ENCODE data around the gene PITPNM2.

Gene PITPNM2

DNA sequence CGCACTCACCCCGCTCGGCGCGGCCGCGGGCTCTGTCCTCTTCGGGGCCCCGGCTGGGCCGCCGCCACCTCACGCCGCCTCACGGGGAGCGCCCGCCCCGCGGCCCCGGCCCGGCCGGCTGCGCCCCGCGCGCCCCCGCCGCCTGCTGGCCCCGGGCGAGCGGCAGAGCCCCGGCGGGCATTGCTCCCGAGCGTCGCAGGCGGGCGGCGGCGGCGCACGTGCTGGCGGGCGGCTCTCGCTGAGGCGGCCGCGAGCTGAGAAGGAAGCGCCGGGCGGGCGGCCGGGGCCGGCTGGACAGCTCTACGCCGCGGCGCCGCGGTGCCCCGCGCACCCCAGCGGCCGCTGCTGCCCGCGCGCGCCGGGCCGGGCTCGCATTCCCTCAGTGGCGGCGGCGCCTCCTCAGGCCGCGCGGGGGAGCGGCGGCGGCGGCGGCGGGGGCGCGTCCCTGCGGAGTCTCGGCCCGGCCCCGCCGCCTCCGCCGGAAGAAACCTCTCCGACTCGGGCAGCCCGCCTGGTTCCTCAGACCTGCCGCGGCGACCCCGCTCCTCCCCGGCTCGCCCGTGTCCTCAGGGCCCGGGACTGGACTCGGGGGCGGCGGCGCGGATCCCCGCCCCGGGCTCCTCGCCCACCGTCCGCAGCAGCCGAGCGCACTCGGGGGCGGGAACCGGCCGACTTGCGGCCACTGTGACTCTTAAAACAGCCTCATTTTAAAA, at the start of gene PITPNM2:
PITPNM2 (minus strand) TSS at position 347 of the 713 bp plus-strand sequence. CDS start 116,500 bp downstream, outside the sequence.
- DNase-seq (ENCODE audit: low read depth in 2 of 2), result peak in 1 of 2 donors; percentile 61

DNA sequence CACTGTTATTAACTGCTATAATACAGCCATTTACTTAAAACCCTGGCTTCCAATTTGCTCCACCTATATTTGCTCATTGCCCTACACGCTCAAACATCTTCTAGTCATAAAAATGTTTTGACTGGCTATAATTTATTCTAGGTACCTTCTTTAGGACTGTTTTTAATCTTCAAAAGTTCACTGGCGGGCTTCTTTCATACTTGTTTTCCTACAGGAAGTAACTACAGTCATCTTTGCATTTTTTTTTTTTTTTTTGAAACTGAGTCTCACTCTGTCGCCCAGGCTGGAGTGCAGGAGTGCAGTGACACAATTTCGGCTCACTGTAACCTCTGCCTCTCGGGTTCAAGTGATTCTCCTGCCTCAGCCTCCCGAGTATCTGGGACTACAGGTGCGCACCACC, 49.5 kb upstream of the PITPNM2 start:
- no peak for DNase-seq (ENCODE audit: low read depth in 2 of 2)

DNA sequence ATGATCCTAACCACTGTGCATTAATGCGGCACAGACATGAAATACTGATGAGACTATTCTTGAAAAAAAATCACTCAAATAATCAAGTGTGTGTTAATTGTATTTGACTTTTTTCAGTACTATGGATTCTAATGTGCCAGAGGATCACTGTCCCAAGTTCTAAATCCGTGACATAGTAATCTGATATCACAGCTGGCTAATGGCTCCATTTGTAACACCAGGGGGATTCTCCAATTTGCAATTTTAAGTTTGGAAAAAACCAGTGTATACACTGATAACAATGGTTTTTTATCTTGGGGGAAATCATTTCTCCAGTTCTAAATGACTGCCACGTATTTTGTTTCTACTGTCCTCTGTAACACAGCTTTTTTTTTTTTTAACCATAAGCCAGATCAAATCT, 49.0 kb upstream of the PITPNM2 start:
- no peak for DNase-seq (ENCODE audit: low read depth in 2 of 2)

DNA sequence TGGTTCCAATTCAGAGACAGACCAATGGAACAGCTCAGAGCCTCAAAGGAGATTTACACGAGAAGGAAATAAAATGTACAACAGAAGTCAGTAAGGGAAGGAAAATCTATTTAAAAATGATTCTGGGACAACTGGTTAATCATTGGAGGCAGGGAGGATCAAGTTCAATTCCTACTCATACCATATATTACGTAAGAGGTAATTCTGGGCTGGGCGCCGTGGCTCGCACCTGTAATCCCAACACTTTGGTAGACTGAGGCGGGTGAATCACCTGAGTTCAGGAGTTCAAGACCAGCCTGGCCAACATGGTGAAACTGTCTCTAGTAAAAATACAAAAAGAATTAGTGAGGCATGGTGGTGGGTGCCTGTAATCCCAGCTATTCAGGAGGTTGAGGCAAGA, 36.7 kb upstream of the PITPNM2 start:
- DNase-seq (ENCODE audit: low read depth in 2 of 2), result no peak

DNA sequence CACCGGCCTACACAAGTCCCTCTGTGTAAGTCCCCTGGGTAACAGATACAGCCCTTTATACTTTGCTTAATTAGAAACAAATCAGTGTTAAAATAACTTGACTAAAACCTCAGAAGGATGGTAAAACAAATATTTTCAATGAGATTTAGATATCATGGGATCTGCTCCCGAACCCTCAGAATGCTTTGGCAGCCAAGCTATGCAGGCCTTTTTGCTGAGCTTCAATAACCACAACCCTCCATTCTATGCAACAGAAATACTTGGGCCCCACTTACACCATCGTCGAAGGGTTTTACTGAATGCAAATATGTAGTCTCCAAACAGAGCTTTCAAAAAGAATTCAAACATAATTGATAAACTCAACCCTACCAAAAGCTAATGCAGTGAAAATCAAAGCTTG, 29.3 kb upstream of the PITPNM2 start:
- DNase-seq (ENCODE audit: low read depth in 2 of 2), result no peak

DNA sequence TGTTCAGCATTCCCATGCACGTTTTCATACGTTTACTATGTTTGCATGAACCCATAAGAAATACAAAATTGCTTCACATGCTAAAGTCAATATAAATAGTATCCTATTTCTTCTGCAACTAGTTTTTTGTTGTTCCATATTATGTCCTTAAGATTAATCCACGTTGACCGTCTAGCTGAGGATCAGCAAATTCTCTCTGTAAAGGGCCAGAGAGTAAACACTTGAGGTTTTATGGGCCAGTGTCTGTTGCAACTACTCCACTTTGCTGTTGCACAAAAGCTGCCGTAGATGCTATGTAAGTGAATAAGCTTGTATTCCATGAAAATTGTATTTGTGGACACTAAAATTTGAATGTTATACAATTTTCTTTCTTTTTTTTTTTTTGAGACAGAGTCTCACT, 21.1 kb upstream of the PITPNM2 start:
- DNase-seq (ENCODE audit: low read depth in 2 of 2), result no peak

DNA sequence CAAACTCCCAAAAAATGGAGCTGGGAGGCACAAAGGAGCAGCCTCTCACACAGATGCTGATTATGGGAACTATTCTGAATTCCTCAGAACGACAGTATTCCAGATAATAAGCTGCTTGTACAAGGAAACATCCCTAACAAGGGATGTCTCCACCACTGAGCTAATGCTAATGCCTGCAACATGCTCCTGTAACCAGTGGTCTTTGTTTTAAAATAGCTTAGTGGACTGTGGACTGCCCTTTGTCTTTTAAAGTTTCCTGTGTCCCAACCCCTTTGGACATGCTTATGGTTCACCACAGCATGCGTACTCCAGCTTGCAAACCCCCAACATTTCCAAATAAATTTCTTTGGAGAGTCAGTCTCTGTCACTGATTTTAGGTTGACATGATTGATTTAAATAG, 16.4 kb upstream of the PITPNM2 start:
- no peak for DNase-seq (ENCODE audit: low read depth in 2 of 2)

DNA sequence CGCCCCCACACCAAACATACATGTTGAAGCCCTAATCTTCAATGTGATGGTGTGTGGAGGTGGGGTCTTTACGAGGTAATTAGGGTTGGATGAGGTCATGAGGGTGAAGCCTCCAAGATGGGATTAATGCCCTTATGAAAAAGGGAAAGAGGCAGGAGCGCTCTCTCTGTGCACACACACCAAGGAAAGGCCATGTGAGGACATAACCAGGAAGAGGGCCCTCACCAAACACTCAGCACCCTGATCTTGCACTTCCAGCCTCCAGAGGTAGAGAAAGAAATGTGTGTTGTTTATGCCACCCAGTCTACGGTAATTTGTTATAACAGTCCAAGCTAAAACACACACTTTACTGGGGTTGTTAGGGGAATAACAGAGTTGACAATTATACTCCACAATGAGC, 14.6 kb upstream of the PITPNM2 start:
- no peak for DNase-seq (ENCODE audit: low read depth in 2 of 2)

DNA sequence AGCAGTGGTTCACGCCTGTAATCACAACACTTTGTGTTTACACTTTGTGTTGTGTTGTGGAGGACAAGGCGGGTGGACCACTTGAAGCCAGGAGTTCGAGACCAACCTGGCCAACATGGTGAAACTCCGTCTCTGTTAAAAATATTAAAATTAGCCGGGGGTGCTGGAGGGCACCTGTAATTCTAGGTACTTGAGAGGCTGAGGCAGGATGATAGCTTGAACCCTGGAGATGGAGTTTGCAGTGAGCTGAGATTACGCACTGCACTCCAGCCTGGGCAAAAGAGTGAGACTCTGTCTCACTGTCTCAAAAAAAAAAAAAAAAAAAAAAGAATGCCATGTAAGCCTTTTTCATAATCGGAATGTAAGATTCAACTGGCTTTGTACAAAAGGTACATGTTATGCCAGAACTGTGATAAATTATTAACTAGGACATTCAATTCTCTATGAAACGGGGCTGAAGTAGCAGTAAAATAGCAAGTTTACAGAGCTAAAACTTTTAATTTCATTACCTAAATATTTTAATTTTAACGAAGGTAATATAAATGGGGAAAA, 13.9 kb upstream of the PITPNM2 start:
- DNase-seq (ENCODE audit: low read depth in 2 of 2), result no peak

DNA sequence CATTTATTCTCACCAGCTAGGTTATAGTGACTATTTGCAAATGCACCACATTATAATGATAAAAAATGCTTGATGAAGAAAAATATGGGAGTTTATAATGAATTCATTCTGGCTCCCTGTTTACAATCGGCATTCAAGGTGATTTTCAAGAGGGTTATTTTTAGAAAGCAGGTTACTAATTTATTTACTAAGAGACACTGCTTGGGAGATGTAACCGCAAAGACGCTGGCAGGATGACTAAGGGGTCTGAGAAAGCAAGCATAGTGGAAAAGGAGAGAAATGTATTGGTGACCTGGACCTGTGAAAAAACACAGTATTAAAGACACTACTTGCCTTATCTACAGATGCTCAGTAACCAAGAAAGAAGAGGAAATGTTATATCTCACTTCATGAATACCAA, 13.3 kb upstream of the PITPNM2 start:
- no peak for DNase-seq (ENCODE audit: low read depth in 2 of 2)

DNA sequence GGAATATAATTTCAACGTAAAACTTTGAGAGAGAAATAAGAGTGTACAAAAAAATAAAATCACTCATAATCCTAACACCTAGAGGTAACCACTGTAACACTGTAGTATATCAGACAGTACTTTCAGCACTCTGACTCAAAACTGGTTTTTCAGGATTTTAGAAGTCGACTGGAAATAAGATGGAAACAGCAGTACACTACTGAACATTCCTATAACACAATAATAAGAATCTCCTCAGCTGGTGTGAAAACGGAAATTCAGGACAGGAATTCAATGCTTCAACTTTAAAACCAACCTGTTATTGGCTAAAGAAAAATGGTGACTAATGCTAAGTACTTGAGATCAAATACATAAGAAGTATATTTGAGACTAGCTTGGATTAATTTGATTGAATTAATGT, 12.3 kb upstream of the PITPNM2 start:
- DNase-seq (ENCODE audit: low read depth in 2 of 2), result no peak

DNA sequence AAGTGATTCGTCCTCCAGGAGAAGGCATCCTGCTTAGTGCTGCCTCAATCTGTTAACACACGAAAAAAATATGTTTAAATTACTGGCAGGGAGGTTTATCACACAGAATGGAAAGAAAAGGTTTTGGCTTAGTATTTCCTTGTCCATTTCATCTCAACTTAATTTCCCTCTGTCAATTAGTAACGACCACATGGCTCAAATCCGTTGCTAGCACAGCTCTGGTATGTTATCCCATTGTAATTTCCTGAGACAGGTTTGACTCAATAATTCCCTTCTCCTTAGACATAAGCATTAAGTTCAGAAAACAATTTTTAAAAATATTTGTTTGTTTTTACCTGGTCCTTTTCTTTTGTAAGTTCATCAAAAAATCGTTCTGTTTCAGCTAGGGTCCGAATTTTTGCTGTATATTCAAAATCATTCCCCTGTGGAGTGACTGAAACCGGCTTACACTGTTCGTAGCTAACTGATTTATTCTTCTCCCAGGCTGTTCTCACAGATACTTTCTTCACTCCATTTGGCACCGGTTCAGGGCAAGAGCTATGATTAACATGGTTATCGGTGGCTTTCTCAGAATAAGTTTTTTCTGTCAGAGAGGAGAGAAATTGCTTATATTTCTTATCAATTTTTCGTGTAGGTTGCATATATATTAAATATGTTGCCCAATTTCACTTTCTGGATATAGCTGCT, 10.1 kb upstream of the PITPNM2 start:
- DNase-seq (ENCODE audit: low read depth in 2 of 2), result no peak

DNA sequence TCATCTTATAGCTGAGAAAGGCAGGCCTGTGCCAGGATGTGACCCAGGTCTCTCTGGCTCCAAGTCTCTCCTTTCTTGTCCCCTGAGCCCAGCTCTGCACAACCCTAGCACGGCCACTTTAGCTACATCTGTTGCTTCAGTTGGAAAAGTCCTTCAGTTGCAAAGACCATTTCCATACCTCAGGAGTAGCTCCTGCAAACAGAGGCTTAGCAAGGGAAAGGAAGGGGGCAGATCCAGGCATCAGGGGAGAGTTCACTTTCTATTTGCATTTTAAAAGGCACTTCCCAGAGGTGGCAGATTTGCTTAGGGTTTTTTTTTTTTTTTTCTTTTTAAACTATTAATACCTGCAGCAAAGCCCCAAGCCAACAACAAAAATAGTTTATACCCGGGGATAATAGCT, 3.0 kb upstream of the PITPNM2 start:
- DNase-seq (ENCODE audit: low read depth in 2 of 2), result no peak

DNA sequence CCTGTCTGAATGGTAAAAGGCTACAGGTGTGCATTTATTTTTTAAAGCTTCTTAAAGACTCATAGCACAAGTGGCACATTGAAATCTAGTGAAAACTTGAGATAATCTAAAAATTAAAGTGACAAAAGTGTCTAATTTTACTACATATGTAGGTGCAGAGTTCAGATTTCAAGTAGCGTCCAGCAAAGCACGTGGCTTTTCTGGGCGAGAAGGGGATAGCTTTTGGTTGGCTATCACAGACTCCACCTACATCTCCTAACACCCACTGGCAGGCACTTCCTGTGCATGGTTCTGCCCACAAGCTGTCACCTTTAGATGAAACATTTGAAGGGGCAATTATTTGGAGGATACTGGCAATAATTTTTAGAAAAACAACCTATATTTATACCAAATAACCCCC, 1.9 kb upstream of the PITPNM2 start:
- no peak for DNase-seq (ENCODE audit: low read depth in 2 of 2)

DNA sequence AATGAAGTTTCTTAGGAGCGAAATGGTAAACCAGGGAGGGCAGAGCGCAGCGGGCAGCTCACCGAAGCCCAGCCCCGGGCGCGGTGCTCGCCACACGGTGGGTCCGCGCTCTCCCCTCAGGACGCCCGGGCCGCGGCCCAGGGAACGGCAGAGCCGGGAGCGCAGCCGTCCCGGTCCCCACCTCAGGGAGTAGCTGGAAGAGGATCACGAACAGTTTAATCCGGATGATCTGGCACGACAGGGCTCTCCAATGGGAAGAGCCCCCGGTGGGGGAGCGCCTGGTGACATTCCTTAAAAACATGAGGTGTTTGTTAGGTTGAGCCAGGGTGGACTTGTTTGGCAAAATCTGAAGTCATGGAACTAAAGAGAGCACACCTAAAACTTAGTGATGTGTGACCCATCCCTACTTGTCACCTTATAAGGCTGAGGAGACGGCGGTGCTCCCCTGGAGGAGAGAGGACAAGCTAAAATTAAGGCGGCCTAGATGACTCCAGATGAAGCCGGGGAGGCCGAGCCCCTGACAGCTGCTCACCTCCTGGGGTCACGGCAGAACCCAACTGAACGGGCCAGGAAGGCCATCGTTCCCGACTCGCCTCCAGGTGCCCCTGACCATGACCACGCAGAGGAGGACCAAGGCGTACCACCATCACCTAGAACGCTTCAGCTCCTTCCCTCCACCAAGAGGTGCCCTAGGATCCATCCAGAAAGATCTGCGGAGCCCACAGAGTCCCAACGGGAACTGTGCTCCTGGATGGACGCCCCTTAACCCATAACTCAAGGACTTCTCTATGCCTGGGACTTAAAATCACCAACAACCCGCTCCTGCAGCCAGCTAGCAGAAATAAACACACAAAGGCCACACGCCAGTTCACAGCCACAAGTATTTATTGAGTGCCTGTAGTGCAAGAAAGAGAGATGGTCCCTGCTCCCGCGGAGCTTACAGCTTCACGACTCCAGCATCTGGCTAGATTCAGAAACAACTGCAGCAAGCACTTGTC, 866 bp upstream of the PITPNM2 start:
- no peak for DNase-seq (ENCODE audit: low read depth in 2 of 2)

DNA sequence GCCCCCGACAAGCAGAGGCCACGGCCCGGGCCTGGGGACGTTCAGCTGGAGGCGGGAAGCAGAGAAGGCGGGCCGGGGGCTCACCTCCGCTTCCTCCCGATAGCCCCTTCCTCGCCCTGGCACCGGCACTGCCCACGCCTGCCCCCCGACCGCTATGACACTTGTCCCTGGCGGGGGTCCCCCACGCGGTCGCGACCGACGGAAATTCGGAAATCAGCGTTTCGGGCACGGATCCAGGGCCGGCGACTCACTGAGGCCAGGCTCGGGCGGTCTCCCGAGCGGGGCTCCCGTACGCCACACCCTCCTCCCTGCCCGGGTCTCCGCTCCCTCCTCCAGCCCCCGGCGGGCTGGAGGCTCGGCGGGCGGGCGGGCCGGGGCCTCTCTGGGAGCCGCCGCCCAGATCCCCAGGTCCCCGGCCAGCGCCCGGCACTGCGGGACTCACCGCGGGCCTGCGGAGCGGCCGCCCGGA, 581 bp downstream of the PITPNM2 start:
- DNase-seq (ENCODE audit: low read depth in 2 of 2), result peak in 1 of 2 donors; percentile 15

DNA sequence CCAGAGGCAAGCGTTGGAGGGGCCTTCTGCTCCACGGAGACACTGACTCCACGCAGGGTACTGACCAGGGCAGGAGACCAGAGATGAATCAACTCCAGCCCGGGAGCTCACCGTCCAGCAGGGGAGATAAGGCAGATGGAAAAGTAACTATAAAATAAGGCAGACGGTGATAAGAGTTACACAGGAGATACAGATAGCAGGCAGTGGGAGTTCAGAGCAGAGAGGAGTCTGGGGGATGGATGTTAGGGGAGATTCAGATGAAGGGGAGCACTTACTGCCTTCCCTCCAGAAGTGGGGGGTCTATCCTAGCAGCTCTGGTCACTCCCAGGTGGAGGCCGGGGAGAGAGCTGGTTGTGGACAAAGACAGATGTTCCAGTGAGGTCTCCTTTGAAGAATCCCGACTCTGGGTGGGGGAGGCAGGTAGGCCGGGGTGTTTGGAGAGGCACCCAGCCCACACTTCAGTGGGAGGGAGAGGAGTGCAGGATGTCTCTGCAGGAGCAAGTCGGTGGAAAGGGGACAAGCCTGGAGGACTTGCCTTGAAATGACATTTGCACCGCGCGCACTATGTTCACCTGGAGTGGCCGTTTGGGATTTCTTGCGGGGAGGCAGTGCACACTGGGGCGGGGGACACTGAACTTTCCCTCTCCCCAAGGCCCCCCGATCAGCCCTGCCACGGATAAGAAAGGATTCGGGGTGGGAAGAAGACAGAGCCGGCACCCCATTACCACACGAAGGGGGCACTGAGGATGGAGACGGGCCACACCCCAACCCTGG, 1.2 kb downstream of the PITPNM2 start:
- no peak for DNase-seq (ENCODE audit: low read depth in 2 of 2)

DNA sequence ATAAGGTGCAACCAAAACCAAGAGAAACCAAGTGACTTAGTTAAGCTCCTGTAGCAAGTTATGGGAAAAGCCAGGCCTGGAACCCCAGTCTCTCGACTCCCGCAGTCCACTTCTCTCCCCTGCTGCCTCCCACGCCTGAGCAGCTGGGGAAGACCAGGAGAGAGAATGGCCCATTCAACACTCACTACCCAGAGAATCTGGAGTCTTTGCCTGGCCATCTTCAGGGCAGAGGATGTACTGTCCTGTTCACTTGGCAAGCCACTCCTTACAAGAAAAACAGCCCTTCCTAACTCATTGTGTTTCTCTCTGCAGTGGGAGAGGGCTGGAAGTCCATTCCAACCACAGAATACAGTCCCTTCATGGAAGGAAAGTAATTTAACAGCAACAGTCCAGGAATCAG, 1.8 kb downstream of the PITPNM2 start:
- no peak for DNase-seq (ENCODE audit: low read depth in 2 of 2)

DNA sequence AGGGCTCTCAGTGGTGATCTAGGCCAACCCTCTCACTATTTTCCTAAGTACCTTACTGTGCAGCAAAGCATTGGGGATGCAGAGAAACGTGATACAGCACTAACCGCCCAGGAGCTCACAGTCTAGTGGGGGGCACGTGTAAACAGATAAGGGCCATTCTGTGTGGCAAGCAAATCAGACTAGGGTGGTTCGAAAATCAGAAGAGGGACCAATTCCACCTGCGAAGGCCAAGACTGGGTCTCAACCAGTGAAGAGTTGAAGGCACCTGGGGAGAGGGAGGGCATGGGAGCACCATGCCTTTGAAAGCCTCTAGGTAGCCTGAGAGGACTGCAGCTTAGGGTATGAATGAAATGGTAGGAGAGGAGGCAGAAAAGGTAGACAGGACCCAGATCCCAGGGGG, 2.2 kb downstream of the PITPNM2 start:
- DNase-seq (ENCODE audit: low read depth in 2 of 2), result no peak

DNA sequence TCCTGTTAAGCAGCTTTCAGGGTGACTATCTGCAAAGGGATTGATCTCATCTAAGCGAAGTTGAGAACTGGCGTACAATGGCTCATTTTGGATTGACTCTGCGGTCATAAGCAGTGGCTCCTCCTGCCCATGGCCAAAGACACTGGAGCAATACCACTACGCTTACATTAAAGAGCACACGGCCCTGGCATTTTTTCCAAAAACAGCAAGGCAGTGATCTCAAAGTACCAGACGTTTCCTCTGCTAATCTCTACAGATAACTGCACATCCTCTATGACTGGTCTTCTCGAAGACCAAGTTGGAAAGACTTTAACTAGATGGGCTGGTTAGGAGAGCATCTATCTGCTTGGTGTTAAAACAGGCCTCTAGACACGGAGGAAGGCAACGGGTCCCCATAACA, 2.7 kb downstream of the PITPNM2 start:
- no peak for DNase-seq (ENCODE audit: low read depth in 2 of 2)

DNA sequence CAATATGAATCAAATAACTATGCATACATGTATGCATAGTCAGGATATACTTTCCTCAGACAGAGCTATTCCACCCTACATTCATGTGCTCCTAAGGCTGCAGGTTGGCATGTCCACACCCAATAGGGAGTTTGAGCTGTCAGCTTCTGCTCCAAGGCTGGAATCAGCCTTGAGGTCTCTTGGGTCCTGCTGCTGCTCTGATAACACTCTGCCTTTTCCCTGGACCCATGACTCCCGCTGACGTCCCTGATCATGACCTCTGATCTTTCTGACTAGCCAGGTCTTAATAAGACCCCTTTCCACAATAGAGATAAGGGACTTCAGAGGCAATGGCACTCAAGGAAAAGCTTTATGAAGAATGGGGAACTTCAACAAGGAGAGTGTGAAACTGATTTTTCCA, 5.7 kb downstream of the PITPNM2 start:
- no peak for DNase-seq (ENCODE audit: low read depth in 2 of 2)
